Activated T-helper 1 cell treated with anti-CD3 and anti-CD28 coated beads, Interleukin-2, amount 50 U/mL, for 16 hours (primary cell): ENCODE data around the gene HPSE2.
"Not testable (repeated sequence)": the region's sequence is repeated elsewhere in the genome, so short reads cannot be mapped to it uniquely, and the experiment has no call there.

Experiments
- DNase-seq, 2 donors: peaks; one replicate each; pipeline ENCODE4 v3.0.0-alpha.2; 2020; ENCODE audit warnings: low read depth in 1 of 2, low spot score in 1 of 2

HPSE2 gene

GRCh38 chr10:99235658-99236626 lies at the start of gene HPSE2:
TSS of gene HPSE2 (minus strand) at chr10:99235852.
- no peak for DNase-seq

GRCh38 chr10:99280472-99280871 lies 44.8 kb upstream of the HPSE2 start:
- no peak for DNase-seq

- no peak for DNase-seq
These were observed 44.0 kb upstream of the HPSE2 start for GRCh38 chr10:99279626-99280111.

- no peak for DNase-seq
These were observed 41.3 kb upstream of the HPSE2 start for GRCh38 chr10:99276848-99277486.

GRCh38 chr10:99266383-99266782 lies 30.7 kb upstream of the HPSE2 start:
- DNase-seq = no peak

GRCh38 chr10:99248824-99249223 lies 13.2 kb upstream of the HPSE2 start:
- DNase-seq = no peak

- not testable (repeated sequence) for DNase-seq
These were observed 12.2 kb upstream of the HPSE2 start for GRCh38 chr10:99247893-99248292.

GRCh38 chr10:99236627-99237309 lies 1.1 kb upstream of the HPSE2 start:
- no peak for DNase-seq

GRCh38 chr10:99234791-99235657 lies 628 bp downstream of the HPSE2 start:
- DNase-seq = no peak

- no peak for DNase-seq
These were observed 1.4 kb downstream of the HPSE2 start for GRCh38 chr10:99234041-99234790.

- no peak for DNase-seq
These were observed 2.0 kb downstream of the HPSE2 start for GRCh38 chr10:99233689-99234037.

- no peak for DNase-seq
These were observed 2.5 kb downstream of the HPSE2 start for GRCh38 chr10:99233000-99233688.

GRCh38 chr10:99232360-99232999 lies 3.2 kb downstream of the HPSE2 start:
- no peak for DNase-seq

GRCh38 chr10:99224766-99225165 lies 10.9 kb downstream of the HPSE2 start:
- DNase-seq = no peak

- DNase-seq = no peak
These were observed 28.3 kb downstream of the HPSE2 start for GRCh38 chr10:99207340-99207739.

GRCh38 chr10:99203310-99203709 lies 32.3 kb downstream of the HPSE2 start:
- no peak for DNase-seq

- no peak for DNase-seq
These were observed 62.7 kb downstream of the HPSE2 start for GRCh38 chr10:99172950-99173349.

GRCh38 chr10:99172128-99172738 lies 63.4 kb downstream of the HPSE2 start:
- DNase-seq = no peak
